Stimulated activated CD4-positive, alpha-beta T cell treated with anti-CD3 and anti-CD28 coated beads, Interleukin-4, amount 100 ng/mL, for 24 hours (primary cell): ENCODE data around the gene AQP5.

Experiments
- DNase-seq: peaks from one replicate; pipeline ENCODE4 v3.0.0-alpha.2; 2020

AQP5 gene

GRCh38 chr12:49966511-49967041 is 4.9 kb downstream of the AQP5 start:
- DNase-seq = no peak

DNA sequence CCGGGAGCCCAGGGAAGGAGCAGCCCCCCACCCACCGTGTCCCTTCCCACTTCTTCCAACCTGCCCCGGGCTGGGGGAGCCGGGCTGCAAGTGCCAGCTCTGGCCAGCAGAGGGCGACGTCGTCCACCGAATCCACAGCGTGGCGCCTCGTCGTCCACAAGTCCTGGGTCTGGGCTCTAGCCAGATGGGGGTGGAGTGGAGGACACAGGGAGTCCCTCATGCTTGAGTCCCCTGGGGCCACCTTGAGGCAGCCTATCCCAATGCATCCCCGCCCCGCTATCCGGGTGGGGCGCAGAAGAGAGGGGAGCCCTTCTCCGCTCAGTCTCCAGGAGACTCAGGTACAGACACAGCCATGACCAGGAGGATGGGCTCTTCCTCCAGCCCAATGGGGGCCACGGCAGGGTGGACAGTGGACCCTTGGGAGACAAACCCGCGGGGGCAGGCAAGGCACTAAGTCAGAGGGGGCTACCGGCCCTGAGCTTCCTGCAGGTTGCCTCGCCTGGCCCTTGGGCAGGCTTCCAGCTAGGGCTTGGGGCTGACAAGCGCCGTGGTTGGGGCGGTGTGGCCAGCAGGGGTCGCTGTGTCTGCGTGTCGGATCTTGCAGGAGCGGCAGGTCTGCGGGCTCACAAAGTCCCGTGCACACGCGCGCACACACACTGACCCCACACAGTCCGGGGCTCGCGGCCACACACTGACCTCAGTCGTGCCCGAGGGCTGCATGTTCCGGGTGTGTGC is 5.5 kb downstream of the AQP5 start:
- DNase-seq = peak; percentile 94

- no peak for DNase-seq
Measured at GRCh38 chr12:49967777-49968250, 6.1 kb downstream of the AQP5 start.

DNA sequence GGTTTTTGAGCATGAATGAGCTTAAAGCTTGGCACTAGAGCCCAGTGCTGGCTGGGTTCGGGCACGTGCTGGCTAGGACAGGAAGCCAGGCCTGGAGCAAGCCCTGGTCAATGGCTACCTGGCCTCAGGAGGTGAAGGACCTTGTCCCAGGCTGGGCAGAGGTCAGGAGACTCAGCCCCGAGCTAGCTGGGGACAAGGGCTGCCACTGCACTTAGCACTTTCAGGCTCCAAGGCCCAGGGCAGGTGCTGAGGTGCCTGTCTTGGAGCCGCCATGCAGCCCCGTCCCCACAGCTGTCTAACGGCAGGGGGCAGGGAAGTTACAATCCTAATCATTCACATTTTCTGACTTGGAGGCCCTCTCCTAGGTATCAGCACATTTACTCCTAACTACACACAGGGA is 6.8 kb downstream of the AQP5 start:
- no peak for DNase-seq

- no peak for DNase-seq
Measured at GRCh38 chr12:49969027-49969426, 7.4 kb downstream of the AQP5 start.

- no peak for DNase-seq
Measured at GRCh38 chr12:49969651-49970429, 8.2 kb downstream of the AQP5 start.

GRCh38 chr12:49970658-49971057 is 9.0 kb downstream of the AQP5 start:
- DNase-seq = no peak

GRCh38 chr12:49971141-49971540 is 9.5 kb downstream of the AQP5 start:
- no peak for DNase-seq

DNA sequence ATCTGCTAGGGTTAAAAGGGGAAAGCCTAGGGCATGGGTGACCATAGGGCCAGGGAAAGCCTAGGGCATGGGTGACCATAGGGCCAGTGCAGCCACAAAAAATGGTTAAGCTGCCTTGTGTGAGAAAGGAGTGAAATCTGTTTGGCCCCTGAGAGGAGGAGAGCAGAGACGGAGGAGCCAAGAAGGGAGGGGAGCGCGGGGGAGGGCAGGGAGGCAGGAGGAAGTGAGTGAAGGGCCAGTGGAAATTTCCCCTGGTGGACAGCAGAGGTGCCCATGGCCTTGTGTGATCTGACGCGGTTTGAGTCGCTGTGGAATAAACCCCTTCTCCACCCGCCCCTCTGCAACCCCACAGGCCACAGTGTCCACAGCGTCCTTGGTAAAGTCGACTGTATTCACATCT is 10.5 kb downstream of the AQP5 start:
- DNase-seq = no peak

GRCh38 chr12:49972641-49973360 is 11.1 kb downstream of the AQP5 start, which contains the start of gene AQP6:
Gene AQP6 (plus strand): TSS chr12:49972947. CDS start chr12:49973174, 227 bp downstream.
- no peak for DNase-seq

DNA sequence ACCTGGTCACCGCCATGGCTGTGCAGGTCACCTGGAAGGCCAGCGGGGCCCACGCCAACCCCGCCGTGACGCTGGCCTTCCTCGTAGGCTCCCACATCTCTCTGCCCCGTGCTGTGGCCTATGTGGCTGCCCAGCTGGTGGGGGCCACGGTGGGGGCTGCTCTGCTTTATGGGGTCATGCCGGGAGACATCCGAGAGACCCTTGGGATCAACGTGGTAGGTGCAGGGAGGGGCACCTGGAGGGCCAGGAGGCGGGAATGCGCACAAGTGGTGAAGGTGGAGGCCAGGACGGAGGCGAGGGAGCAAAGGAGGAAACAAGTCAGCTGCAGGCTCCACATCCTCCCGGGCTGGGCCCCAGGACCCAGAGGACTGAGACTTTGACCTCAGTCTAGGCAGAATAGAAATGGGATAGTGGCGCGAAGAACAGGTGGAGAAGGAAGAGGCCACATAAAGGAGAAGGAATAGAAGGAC is 11.7 kb downstream of the AQP5 start:
- DNase-seq = no peak

GRCh38 chr12:49974231-49974675 is 12.6 kb downstream of the AQP5 start:
- DNase-seq = no peak

- no peak for DNase-seq
Measured at GRCh38 chr12:49974677-49975317, 13.1 kb downstream of the AQP5 start.

DNA sequence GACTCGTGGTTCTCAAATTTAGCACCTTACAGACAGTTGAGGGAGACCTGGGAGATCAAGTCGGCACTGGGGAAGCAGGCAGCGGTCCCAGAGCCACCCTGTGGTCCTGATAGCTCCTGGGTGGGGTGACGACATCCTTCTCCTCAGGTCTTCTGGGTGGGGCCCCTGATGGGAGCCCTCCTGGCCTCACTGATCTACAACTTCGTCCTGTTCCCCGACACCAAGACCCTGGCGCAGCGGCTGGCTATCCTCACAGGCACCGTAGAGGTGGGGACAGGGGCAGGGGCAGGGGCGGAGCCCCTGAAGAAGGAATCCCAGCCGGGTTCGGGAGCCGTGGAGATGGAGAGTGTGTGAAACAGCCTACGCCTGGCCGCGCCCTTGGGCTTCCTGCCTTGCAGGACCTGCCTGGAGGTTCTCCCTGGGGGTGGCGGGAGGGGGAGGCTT is 13.7 kb downstream of the AQP5 start:
- no peak for DNase-seq

DNA sequence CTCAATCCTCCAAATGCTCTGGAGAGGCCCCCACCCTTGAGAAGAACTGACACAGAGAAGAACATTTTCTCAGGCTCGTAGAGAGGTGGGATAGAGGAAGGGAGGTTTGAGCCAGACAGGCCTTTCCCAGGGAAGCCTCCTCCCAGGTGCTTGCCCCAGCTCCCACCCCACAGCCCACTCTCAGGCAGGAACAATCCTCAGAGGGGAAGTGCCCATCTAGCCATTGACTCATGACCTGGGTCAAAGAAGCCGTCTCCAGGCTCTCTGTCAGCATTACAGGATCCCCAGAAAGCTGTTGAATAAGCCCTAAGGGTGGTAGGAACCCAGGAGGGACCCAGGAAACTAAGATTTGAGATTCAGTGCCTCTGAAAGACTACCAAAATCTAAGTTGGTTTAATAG is 14.9 kb downstream of the AQP5 start:
- no peak for DNase-seq

DNA sequence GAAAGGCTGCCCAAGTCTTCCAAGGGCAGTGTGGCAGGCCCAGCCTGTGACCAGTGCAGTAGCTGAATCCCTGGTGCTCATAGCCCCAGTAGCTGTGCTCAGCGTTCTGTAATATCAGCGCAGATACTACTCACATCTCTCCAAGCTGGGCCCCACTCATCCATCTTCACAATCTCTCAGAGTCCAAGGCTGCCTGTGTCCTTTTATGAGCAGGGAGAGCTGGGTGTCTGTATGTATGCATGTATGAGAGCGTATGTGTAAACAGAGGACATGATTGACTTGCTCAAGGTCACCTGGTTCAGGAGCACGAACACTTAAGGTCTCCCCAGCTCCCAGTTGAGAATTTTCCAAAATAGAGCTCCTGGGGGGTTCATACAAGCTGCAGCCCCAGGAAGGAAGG is 16.5 kb downstream of the AQP5 start:
- DNase-seq = no peak

DNA sequence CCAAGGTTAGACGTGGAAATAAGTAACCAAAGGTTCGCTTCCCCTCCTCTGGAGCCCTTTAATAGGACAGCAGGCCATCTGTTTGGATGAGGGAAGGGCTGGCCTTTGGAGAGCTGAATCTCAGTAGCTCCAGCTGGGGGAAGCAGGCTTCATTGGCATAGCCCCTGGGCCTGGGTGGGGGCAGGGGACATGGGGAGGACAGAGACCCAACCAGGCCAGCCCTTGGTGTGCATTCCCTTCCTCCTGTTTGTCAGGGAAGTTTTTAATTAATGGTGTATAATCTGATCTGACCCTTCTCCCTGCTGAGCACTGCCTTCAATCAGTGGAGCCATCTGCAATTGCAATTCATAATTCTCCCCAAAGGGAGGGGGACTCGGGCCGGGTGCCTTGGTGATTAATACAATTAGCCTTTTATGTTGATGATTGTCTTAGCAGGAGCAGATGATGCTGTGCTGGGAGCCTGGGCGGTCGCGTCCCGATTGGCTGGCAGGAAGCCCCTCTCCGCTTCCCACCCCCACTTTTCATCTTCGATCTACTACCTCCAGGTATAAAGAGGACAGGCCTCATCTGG is 17.4 kb downstream of the AQP5 start:
- DNase-seq = no peak

DNA sequence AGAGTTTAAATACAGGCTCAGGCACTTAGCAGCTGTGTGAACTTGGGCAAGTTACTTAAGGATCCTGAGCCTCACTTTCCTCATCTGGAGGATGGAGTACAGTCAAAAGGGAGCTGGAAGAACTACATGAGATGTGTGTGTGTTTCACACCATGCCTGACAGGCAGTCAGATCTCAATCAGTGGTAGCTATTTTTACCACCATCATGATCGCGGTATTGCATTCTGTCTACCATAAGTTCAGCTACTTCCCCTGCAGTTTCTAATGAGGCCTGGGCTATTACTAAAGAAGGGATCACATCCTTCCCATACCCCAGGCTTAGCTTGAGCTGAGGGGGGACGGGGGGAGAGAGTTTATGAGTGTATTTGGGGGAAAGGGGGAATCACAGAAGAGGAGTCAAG is 18.1 kb downstream of the AQP5 start:
- DNase-seq = no peak

- DNase-seq = no peak
Measured at GRCh38 chr12:49980501-49981349, 19.1 kb downstream of the AQP5 start.

GRCh38 chr12:49982246-49983087 is 20.8 kb downstream of the AQP5 start:
- no peak for DNase-seq
